ENCODE results near the gene ASIC3. TPM values are rescaled to one million over a fixed set of nuclear protein-coding genes. Genes with fewer than 3 reads are reported as not detected.
A peak's percentile ranks its signal among the peaks of the same experiment; 100 is the strongest.

Gene ASIC3
- total and polyA plus RNA-seq, 10 donors, result 1.1 to 5.0 (median 2.8) TPM

GRCh38 chr7:151080522-151081169 is 32.3 kb downstream of the ASIC3 start, which contains the start of gene FASTK:
TSS of gene FASTK (minus strand) at chr7:151080809. CDS start at chr7:151080766, 43 bp downstream.
- H3K4me1 ChIP-seq, result peaks cover 47 to 79% (median 63%) of the 10 kb centered on the region in 6 donors
- H3K4me3 ChIP-seq, result peak within 1 kb of the TSS; percentile 81 to 98 (median 92)
- H3K27me3 ChIP-seq (replicated peaks in 1 of 7), result peaks cover 0 to 7% (median 0%) of the 10 kb centered on the region in 7 donors
- TF ChIP-seq POLR2A (IDR thresholded peaks at IDR 0.05), result no peak
- TF ChIP-seq POLR2AphosphoS5 (IDR thresholded peaks at IDR 0.05), result peak; percentile 80 to 86 (median 85)
- TF ChIP-seq, protein P1, sequence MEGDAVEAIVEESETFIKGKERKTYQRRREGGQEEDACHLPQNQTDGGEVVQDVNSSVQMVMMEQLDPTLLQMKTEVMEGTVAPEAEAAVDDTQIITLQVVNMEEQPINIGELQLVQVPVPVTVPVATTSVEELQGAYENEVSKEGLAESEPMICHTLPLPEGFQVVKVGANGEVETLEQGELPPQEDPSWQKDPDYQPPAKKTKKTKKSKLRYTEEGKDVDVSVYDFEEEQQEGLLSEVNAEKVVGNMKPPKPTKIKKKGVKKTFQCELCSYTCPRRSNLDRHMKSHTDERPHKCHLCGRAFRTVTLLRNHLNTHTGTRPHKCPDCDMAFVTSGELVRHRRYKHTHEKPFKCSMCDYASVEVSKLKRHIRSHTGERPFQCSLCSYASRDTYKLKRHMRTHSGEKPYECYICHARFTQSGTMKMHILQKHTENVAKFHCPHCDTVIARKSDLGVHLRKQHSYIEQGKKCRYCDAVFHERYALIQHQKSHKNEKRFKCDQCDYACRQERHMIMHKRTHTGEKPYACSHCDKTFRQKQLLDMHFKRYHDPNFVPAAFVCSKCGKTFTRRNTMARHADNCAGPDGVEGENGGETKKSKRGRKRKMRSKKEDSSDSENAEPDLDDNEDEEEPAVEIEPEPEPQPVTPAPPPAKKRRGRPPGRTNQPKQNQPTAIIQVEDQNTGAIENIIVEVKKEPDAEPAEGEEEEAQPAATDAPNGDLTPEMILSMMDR (IDR thresholded peaks at IDR 0.05 in 8 of 11, conservative IDR thresholded peaks at IDR 0.05 in 3 of 11), result peak in 2 of 11 experiments; percentile 14 to 28
- H3K36me3 ChIP-seq, result peaks cover 0 to 51% (median 16%) of the 10 kb centered on the region in 6 donors
- no peaks in the 10 kb centered on the region for H3K9me3 ChIP-seq
- peak within 1 kb of the TSS; percentile 78 to 97 (median 94) for H3K27ac ChIP-seq
- intact Hi-C loops (cut with DNase I; ENCODE audit: low total_unique reads), result no loop called here
- DNase-seq, result peak; percentile 99
- WGBS, 5 donors, result 1 to 3% (median 3%) methylated on average over 26 to 66 of the region's 66 CpGs

DNA sequence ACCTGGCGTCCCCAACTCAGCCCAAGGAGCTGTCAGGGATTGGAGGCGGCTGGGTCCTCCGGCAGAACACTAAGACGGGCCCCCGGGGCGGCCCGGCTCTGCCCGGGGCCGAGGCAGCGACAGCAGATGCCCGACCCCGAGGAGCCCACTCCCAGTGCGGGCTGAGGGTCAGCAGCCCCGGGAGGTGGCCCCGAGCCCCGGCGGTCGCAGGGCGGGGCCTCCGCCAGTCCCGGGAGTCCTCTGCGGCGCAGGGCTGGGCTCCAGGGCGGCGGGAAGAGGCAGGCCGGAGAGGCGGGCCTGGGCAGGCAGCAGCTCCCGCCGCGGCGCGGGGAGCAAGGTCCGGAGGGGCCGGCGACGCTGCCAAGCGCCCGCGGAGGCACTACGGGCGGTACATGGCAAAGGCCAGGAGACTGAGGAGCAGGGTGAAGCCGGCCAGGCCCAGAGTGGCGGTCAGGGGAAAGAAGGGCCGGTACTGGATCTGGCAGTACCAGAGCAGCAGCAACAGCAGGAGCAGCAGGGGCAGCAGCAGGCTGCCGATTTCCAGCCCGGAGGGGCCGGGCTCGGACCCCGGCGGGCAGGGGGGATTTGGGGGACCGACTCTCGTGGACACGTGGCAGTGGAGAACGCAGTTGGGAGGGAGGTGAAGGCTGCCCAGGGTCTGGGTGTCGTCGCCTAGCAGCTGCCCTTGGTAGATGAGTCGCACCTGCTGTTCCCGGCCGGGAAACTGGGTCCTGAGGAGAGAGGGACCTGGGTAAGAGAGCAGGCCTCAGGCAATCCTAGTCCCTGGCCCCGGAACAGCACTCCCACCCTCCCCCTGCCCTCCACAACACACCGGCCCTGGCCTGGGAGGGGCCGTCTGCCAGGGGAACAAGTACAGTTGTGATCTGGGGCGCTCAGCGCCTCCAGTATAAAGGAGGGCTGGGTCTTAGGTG is 33.1 kb downstream of the ASIC3 start:
- Histone ChIP-seq H3K4me3 (peak overlapping the region; percentile 81 to 98 (median 92)), H3K4me1 (peaks cover 50 to 83% (median 67%) of the 10 kb centered on the region in 6 donors), H3K9me3 (no peaks in the 10 kb centered on the region), H3K36me3 (peaks cover 0 to 43% (median 8%) of the 10 kb centered on the region in 6 donors), H3K27ac (peak overlapping the region; percentile 78 to 97 (median 94)), H3K27me3 (replicated peaks in 1 of 7) (peaks cover 0 to 10% (median 0%) of the 10 kb centered on the region in 7 donors)
- peak; percentile 89 for DNase-seq
- WGBS, 5 donors, result 54 to 76% (median 64%) methylated on average over 42 to 64 of the region's 64 CpGs
- TF ChIP-seq POLR2A (IDR thresholded peaks at IDR 0.05) (no peak), POLR2AphosphoS5 (IDR thresholded peaks at IDR 0.05) (no peak)
- TF ChIP-seq, protein P1 (IDR thresholded peaks at IDR 0.05 in 8 of 11, conservative IDR thresholded peaks at IDR 0.05 in 3 of 11), result no peak
- intact Hi-C loops (cut with DNase I; ENCODE audit: low total_unique reads), result no loop called here

DNA sequence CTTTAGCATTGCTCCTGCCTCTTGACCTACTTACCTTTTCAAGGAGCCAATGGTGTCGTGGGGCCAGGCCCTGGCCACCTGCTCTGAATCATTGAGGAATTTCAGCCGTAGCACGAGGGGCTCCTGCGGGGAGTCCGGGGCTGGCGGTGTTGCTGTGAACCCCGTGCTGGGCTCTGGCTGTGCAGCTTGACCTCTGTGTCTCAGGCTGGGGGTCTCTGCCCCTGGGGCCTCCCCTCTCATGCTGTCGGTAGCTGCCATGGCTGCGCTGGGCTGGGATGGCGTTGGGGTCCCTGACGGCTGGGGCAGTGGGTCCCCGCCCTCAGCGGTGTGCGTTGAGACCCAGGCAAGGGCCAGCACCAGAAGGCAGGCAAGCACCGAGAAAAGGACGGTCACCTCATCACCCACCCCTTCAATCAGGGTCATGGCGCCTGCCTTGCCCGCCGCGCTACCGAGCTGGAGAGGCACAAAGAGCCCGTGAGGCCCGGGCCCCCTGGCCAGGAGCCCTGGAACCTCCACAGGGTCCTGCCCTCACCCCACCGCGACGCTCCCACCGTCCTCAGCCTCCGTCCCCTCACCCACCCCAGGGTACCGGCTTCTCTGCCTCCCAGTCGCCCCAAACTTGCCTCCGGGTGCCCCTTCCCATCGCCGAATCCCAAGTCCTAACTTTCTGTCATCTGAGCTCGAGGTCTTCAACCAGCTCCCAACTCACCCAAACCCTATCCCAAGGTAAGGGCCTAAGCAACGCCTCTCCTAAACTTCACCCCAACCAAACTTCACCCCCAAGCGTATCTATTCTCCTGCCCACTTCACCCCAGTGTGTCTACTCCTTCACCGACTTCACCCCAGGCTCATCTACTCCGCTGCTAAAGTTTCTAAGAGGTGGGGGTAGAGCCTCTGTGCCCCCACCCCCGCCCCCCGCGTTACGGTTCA is 34.1 kb downstream of the ASIC3 start:
- Histone ChIP-seq H3K9me3 (no peaks in the 10 kb centered on the region), H3K36me3 (peaks cover 0 to 34% (median 0%) of the 10 kb centered on the region in 6 donors), H3K27ac (peak overlapping the region; percentile 91 to 97 (median 94)), H3K4me3 (peak overlapping the region; percentile 67 to 98 (median 82)), H3K27me3 (replicated peaks in 1 of 7) (peaks cover 0 to 17% (median 0%) of the 10 kb centered on the region in 7 donors), H3K4me1 (peaks cover 50 to 84% (median 71%) of the 10 kb centered on the region in 6 donors)
- TF ChIP-seq POLR2A (IDR thresholded peaks at IDR 0.05) (no peak), POLR2AphosphoS5 (IDR thresholded peaks at IDR 0.05) (no peak)
- TF ChIP-seq, protein P1 (IDR thresholded peaks at IDR 0.05 in 8 of 11, conservative IDR thresholded peaks at IDR 0.05 in 3 of 11), result no peak
- WGBS, 5 donors, result 54 to 66% (median 62%) methylated on average over 32 to 42 of the region's 42 CpGs
- intact Hi-C loops (cut with DNase I; ENCODE audit: low total_unique reads), result no loop called here
- peak; percentile 83 for DNase-seq
